Mesothelial cell of epicardium (in vitro differentiated cells): Measurements from ENCODE around the gene DIAPH2. TPM values are rescaled to one million over a fixed set of nuclear protein-coding genes. Genes with fewer than 3 reads are reported as not detected.
"Not testable (repeated sequence)": the region's sequence is repeated elsewhere in the genome, so short reads cannot be mapped to it uniquely, and the experiment has no call there.

Source experiments
- DNase-seq, 2 experiments: peaks; one replicate each; pipeline ENCODE4 v3.0.0; 2021; ENCODE audit warnings: low spot score in 2 of 2; ENCODE audit not compliant: unreplicated experiment in 2 of 2
- H3K27ac Mint-ChIP-seq: 2 replicates; pipeline ENCODE4 v1.8.0; 2021; ENCODE audit warnings: mixed read lengths
- H3K27me3 Mint-ChIP-seq: 2 replicates; pipeline ENCODE4 v1.8.0; 2021; ENCODE audit warnings: low read depth, mixed read lengths
- H3K36me3 Mint-ChIP-seq: 2 replicates; pipeline ENCODE4 v1.8.0; 2021; ENCODE audit warnings: mixed read lengths
- H3K4me1 Mint-ChIP-seq: 2 replicates; pipeline ENCODE4 v1.8.0; 2021; ENCODE audit warnings: mixed read lengths
- H3K4me3 Mint-ChIP-seq: 2 replicates; pipeline ENCODE4 v1.8.0; 2021; ENCODE audit warnings: mild to moderate bottlenecking, moderate library complexity, mixed read lengths
- H3K9me3 Mint-ChIP-seq: 2 replicates; pipeline ENCODE4 v1.8.0; 2021; ENCODE audit warnings: mixed read lengths
- CTCF ChIP-seq: fragments of 200-600 bp; sonication (generic); IDR thresholded peaks from one replicate; pipeline ENCODE4 v1.5.0; 2021; ENCODE audit warnings: antibody characterized with exemption; ENCODE audit not compliant: unreplicated experiment
- total RNA-seq: library from RNA; stranded (reverse); gene quantifications from 3 replicates; pipeline ENCODE4 v1.2.1, GENCODE V29; 2021

The DIAPH2 gene
- total RNA-seq, 1 donor from 2014 or later, result 19.2 TPM

DNA sequence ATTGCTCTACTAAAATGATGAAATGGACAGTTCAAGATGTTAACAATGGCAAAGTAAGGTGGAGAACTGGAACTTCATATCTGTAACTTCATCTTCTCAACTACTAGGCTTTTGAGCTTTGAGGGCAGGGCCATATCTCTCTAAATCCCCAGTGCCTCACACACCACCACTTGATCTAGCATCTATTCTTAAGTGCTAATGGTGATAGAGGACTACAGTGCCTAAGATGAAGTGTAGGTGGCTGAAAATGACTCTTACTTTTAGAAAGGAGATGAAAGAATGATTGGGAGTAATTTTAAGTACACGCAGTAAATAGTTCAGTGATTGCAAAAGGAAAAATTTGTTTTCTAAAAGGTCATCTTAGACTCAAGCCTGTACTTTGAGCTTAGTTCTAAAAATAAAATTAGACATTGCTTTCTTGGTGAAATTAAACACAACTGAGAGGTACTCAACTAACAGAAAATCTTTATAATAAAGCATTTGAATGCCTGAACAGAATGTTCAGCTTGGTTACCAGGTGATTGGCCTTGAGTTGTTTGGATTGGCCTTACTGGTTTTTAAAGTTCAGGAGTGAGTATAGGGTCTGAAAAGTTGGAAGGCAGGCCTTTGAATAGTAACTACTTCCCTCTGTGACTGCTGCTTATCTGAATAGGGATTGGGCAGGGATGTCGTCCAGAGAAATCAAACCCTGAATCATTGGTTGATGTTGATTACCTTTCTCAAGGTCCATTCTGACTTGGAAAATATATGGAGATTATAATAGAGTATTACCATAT, 45.4 kb downstream of the DIAPH2 start:
- no peak for DNase-seq
- Mint-ChIP-seq H3K4me3 (no peak overlapping the region), H3K9me3 (peaks cover 9% of the 10 kb centered on the region), H3K4me1 (no peaks in the 10 kb centered on the region), H3K36me3 (no peaks in the 10 kb centered on the region), H3K27me3 (no peaks in the 10 kb centered on the region), H3K27ac (no peak overlapping the region)
- TF ChIP-seq CTCF, result no peak

- DNase-seq, H3K9me3 Mint-ChIP-seq, H3K27me3 Mint-ChIP-seq, H3K36me3 Mint-ChIP-seq, H3K4me3 Mint-ChIP-seq, H3K4me1 Mint-ChIP-seq, H3K27ac Mint-ChIP-seq: not testable (repeated sequence)
Measured at GRCh38 chrX:96731000-96731399, 46.4 kb downstream of the DIAPH2 start.

DNA sequence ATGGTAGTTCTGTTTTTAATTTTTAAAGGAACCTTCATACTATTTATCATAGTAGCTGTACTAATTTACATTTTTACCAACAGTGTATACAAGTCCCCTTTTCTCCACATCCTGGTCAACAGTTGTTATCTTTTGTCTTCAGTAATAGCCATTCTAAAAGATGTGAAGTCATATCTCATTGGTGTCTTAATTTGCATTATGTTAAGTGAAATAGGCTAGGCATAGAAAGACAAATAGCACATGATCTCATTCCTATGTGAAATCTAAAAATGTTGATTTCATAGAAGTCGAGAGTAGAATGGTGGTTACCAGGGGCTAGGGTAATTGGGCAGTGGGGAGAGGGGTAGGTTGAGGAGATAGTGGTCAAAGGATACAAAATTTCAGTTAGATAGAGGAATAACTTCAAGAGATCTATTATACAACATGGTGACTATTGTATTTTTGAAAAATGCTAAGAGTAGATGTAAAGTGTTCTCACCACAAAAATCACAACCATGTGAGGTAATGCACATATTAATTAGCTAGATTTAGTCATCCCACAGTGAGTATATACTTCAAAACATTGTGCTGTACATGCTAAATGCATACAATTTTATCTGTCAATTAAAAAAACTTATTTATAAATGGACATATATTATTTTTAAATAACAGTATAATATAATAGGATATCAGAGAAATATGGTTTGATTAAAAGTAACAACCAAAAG, 58.9 kb downstream of the DIAPH2 start:
- no peaks in the 10 kb centered on the region for H3K4me1 Mint-ChIP-seq

DNA sequence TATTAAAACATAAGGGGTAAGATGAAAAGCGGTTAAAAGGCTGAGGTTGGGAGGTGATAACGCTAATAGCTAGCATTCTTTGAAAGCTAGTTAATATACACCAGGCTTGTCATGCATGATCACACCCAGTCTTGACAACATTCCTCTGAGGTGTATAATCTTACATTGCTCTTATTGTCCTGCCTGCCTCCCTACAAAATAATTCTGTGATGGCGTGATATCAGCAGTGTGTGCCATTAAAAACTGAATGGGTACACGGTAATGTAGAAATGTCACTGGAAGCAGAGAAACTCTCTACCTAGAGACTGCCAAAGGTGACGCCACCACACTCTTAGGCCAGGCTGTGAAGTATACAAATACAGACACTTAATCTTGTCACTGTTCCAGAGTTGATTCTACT, 68.1 kb downstream of the DIAPH2 start:
- no peak for TF ChIP-seq CTCF
- DNase-seq, result no peak
- no peaks in the 10 kb centered on the region for H3K4me1 Mint-ChIP-seq
- no peak overlapping the region for H3K27ac Mint-ChIP-seq
- peaks cover 16% of the 10 kb centered on the region for H3K9me3 Mint-ChIP-seq
- no peaks in the 10 kb centered on the region for H3K27me3 Mint-ChIP-seq
- H3K4me3 Mint-ChIP-seq, result no peak overlapping the region
- peaks cover 18% of the 10 kb centered on the region for H3K36me3 Mint-ChIP-seq

More for the DNA sequence above, 58.9 kb downstream of the DIAPH2 start:
- no peak for TF ChIP-seq CTCF
- no peaks in the 10 kb centered on the region for H3K27me3 Mint-ChIP-seq
- no peak overlapping the region for H3K4me3 Mint-ChIP-seq
- H3K36me3 Mint-ChIP-seq, result no peaks in the 10 kb centered on the region
- no peaks in the 10 kb centered on the region for H3K9me3 Mint-ChIP-seq
- H3K27ac Mint-ChIP-seq, result no peak overlapping the region
- DNase-seq, result no peak

GRCh38 chrX:96753230-96753629, 68.6 kb downstream of the DIAPH2 start:
- TF ChIP-seq CTCF, result no peak
- Mint-ChIP-seq H3K27me3 (no peaks in the 10 kb centered on the region), H3K27ac (no peak overlapping the region), H3K36me3 (peaks cover 18% of the 10 kb centered on the region), H3K4me3 (no peak overlapping the region), H3K4me1 (no peaks in the 10 kb centered on the region), H3K9me3 (peaks cover 16% of the 10 kb centered on the region)
- DNase-seq, result no peak

GRCh38 chrX:96756491-96756890, 71.8 kb downstream of the DIAPH2 start:
- Mint-ChIP-seq H3K9me3 (peaks cover 13% of the 10 kb centered on the region), H3K27ac (no peak overlapping the region), H3K36me3 (peaks cover 14% of the 10 kb centered on the region), H3K27me3 (no peaks in the 10 kb centered on the region), H3K4me3 (no peak overlapping the region), H3K4me1 (no peaks in the 10 kb centered on the region)
- no peak for DNase-seq
- TF ChIP-seq CTCF, result no peak
